Neutrophil (primary cell): ENCODE data around the gene CDH18.

Source experiments
- H3K27ac ChIP-seq: fragments of 200-600 bp; sonication (generic); 2 replicates; pipeline ENCODE4 v1.5.1; 2016; ENCODE audit warnings: mild to moderate bottlenecking, moderate library complexity
- H3K27me3 ChIP-seq: fragments of 200-600 bp; sonication (generic); 2 replicates; pipeline ENCODE4 v1.6.0; 2016; ENCODE audit warnings: mild to moderate bottlenecking
- H3K36me3 ChIP-seq: fragments of 200-600 bp; sonication (generic); 2 replicates; pipeline ENCODE4 v1.5.1; 2017
- H3K4me1 ChIP-seq, 2 experiments: fragments of 200-600 bp in 1 of 2; sonication (generic) in 1 of 2; 1 replicate in 1 of 2; 2 replicates in 1 of 2; pipeline versions ENCODE4 v1.5.1 to v1.6.1; 2013 to 2016; ENCODE audit warnings: low read depth in 1 of 2, low read length in 1 of 2, mild to moderate bottlenecking in 1 of 2, moderate library complexity in 1 of 2; ENCODE audit not compliant: control insufficient read depth in 1 of 2, insufficient read depth in 1 of 2
- H3K4me3 ChIP-seq, 2 experiments: fragments of 200-600 bp in 1 of 2; sonication (generic) in 1 of 2; 1 replicate in 1 of 2; 2 replicates in 1 of 2; pipeline ENCODE4 v1.5.1; 2013 to 2016; ENCODE audit warnings: low read depth in 1 of 2, low read length in 1 of 2, mild to moderate bottlenecking in 1 of 2, moderate library complexity in 1 of 2
- H3K9me3 ChIP-seq: fragments of 200-600 bp; sonication (generic); 2 replicates; pipeline ENCODE4 v1.5.1; 2016
- CTCF ChIP-seq: fragments of 200-600 bp; sonication (generic); IDR thresholded peaks from 2 replicates; pipeline ENCODE4 v1.5.1; 2016; ENCODE audit warnings: antibody characterized with exemption

Gene CDH18

GRCh38 chr5:19719109-19719508, 268.9 kb downstream of the CDH18 start:
- TF ChIP-seq CTCF: no peak
- Histone ChIP-seq H3K4me1 (no peaks in the 10 kb centered on the region), H3K4me3 (no peak overlapping the region), H3K27ac (no peak overlapping the region), H3K36me3 (no peaks in the 10 kb centered on the region), H3K27me3 (no peaks in the 10 kb centered on the region), H3K9me3 (no peaks in the 10 kb centered on the region)

- H3K27me3 ChIP-seq: no peaks in the 10 kb centered on the region
- H3K9me3 ChIP-seq: no peaks in the 10 kb centered on the region
- H3K27ac ChIP-seq: no peak overlapping the region
- no peak overlapping the region for H3K4me3 ChIP-seq
- no peaks in the 10 kb centered on the region for H3K36me3 ChIP-seq
- no peak for TF ChIP-seq CTCF
- H3K4me1 ChIP-seq: no peaks in the 10 kb centered on the region
Measured at GRCh38 chr5:19713740-19714139, 274.3 kb downstream of the CDH18 start.

GRCh38 chr5:19709403-19709802, 278.6 kb downstream of the CDH18 start:
- Histone ChIP-seq H3K9me3 (no peaks in the 10 kb centered on the region), H3K27me3 (no peaks in the 10 kb centered on the region), H3K36me3 (no peaks in the 10 kb centered on the region), H3K4me1 (no peaks in the 10 kb centered on the region), H3K27ac (no peak overlapping the region), H3K4me3 (no peak overlapping the region)
- no peak for TF ChIP-seq CTCF

- Histone ChIP-seq H3K27me3 (no peaks in the 10 kb centered on the region), H3K36me3 (no peaks in the 10 kb centered on the region), H3K4me1 (no peaks in the 10 kb centered on the region), H3K9me3 (no peaks in the 10 kb centered on the region), H3K4me3 (no peak overlapping the region), H3K27ac (no peak overlapping the region)
- TF ChIP-seq CTCF: no peak
Measured at GRCh38 chr5:19706776-19707175, 281.2 kb downstream of the CDH18 start.

GRCh38 chr5:19701731-19702130, 286.3 kb downstream of the CDH18 start:
- Histone ChIP-seq H3K36me3 (no peaks in the 10 kb centered on the region), H3K27ac (no peak overlapping the region), H3K27me3 (no peaks in the 10 kb centered on the region), H3K9me3 (no peaks in the 10 kb centered on the region), H3K4me3 (no peak overlapping the region), H3K4me1 (no peaks in the 10 kb centered on the region)
- TF ChIP-seq CTCF: no peak
